ENCODE results near the gene SELPLG. TPM values are rescaled to one million over a fixed set of nuclear protein-coding genes. Genes with fewer than 3 reads are reported as not detected.
"Not testable (repeated sequence)": the region's sequence is repeated elsewhere in the genome, so short reads cannot be mapped to it uniquely, and the experiment has no call there.

The SELPLG gene
- total and polyA plus RNA-seq, 2 experiments from 2014 or later, result 0.37 to 1.5 TPM

GRCh38 chr12:108619369-108620160, 14.1 kb downstream of the SELPLG start:
- WGBS (ENCODE audit: low lambda C conversion rate, missing lambda C conversion rate), result 54% methylated on average over 14 of the region's 14 CpGs
- no peaks in the 10 kb centered on the region for H4K20me1 ChIP-seq (ENCODE audit: insufficient read depth, poor library complexity, severe bottlenecking)
- no peaks in the 10 kb centered on the region for H3K36me3 ChIP-seq (replicated peaks; ENCODE audit: insufficient read depth, low read depth)
- H3K9me2 ChIP-seq (replicated peaks; ENCODE audit: insufficient read depth), result no peaks in the 10 kb centered on the region
- no peak overlapping the region for H2AFZ ChIP-seq
- no peak overlapping the region for H3K4me2 ChIP-seq
- no peak for DNase-seq (ENCODE audit: low spot score)
- no peak overlapping the region for H3K4me3 ChIP-seq
- H3K4me1 ChIP-seq (ENCODE audit: insufficient read depth), result no peaks in the 10 kb centered on the region
- H3K27ac ChIP-seq, result no peak overlapping the region
- TF ChIP-seq EZH2phosphoT487 (IDR thresholded peaks at IDR 0.05; ENCODE audit: low read depth, severe bottlenecking, unreplicated experiment) (no peak), EZH2 (IDR thresholded peaks at IDR 0.05; ENCODE audit: borderline replicate concordance) (no peak)
- TF ChIP-seq, protein P1, sequence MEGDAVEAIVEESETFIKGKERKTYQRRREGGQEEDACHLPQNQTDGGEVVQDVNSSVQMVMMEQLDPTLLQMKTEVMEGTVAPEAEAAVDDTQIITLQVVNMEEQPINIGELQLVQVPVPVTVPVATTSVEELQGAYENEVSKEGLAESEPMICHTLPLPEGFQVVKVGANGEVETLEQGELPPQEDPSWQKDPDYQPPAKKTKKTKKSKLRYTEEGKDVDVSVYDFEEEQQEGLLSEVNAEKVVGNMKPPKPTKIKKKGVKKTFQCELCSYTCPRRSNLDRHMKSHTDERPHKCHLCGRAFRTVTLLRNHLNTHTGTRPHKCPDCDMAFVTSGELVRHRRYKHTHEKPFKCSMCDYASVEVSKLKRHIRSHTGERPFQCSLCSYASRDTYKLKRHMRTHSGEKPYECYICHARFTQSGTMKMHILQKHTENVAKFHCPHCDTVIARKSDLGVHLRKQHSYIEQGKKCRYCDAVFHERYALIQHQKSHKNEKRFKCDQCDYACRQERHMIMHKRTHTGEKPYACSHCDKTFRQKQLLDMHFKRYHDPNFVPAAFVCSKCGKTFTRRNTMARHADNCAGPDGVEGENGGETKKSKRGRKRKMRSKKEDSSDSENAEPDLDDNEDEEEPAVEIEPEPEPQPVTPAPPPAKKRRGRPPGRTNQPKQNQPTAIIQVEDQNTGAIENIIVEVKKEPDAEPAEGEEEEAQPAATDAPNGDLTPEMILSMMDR (IDR thresholded peaks at IDR 0.05; ENCODE audit: poor library complexity), result no peak
- no peaks in the 10 kb centered on the region for H3K27me3 ChIP-seq
- H3K9me3 ChIP-seq (ENCODE audit: low read depth), result no peaks in the 10 kb centered on the region
- no peaks in the 10 kb centered on the region for H3K79me2 ChIP-seq

- H3K9me3 ChIP-seq (ENCODE audit: low read depth); H3K27ac ChIP-seq; H4K20me1 ChIP-seq (ENCODE audit: insufficient read depth, poor library complexity, severe bottlenecking); H3K79me2 ChIP-seq; H3K4me3 ChIP-seq; H3K36me3 ChIP-seq (replicated peaks; ENCODE audit: insufficient read depth, low read depth); H2AFZ ChIP-seq; H3K4me2 ChIP-seq; H3K9me2 ChIP-seq (replicated peaks; ENCODE audit: insufficient read depth); DNase-seq (ENCODE audit: low spot score); H3K4me1 ChIP-seq (ENCODE audit: insufficient read depth); H3K27me3 ChIP-seq: not testable (repeated sequence)
- 93% methylated on average over 4 of the region's 4 CpGs for WGBS (ENCODE audit: low lambda C conversion rate, missing lambda C conversion rate)
Measured at GRCh38 chr12:108618953-108619274, 14.8 kb downstream of the SELPLG start.

DNA sequence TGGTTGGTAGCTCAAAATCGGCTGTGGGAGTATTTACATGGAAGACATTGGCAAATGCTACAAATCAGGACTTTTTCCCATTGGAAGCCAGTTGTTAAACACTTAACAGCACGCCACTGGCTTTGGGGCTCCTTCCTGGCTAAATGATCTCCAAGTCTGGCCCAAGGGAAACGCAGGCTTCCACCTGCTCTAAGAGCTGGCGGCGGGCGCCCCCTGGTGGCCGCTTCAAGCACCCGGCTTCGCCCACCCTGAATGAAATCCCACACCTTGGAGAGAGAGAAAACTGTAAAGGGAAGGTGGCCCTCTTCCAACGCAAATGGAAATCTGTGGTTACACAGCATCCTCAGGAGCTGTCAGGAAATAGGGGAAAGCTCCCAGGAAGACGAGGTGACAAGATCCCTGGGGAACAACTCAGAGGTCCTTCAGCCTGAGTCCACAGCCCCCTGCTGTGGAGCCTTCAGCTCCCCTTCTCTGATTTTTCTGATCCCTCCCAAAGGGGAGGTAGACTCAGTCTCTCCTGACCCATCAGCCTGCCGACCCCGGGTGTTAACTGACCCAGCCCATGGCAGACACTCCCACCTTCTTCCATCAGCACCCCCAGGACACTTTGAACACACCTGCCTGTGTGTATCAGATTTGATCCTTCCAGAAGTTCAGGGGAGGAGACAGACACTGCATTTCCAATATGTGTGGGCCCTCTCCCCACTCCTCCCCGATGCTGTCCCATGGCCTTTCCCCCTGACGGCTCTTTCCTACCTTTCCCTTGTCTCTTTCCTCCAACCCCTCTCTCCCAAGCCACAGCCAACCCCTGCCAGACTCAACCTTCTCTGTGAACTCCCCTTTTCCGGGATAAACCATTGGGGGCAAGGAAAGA, 15.4 kb downstream of the SELPLG start:
- Histone ChIP-seq H3K36me3 (replicated peaks; ENCODE audit: insufficient read depth, low read depth) (no peaks in the 10 kb centered on the region), H3K9me2 (replicated peaks; ENCODE audit: insufficient read depth) (no peaks in the 10 kb centered on the region), H3K4me2 (no peak overlapping the region), H3K9me3 (ENCODE audit: low read depth) (no peaks in the 10 kb centered on the region), H3K4me1 (ENCODE audit: insufficient read depth) (no peaks in the 10 kb centered on the region), H3K79me2 (no peaks in the 10 kb centered on the region), H3K27ac (no peak overlapping the region), H3K4me3 (no peak overlapping the region), H3K27me3 (no peaks in the 10 kb centered on the region), H4K20me1 (ENCODE audit: insufficient read depth, poor library complexity, severe bottlenecking) (no peaks in the 10 kb centered on the region), H2AFZ (no peak overlapping the region)
- TF ChIP-seq, protein P1 (IDR thresholded peaks at IDR 0.05; ENCODE audit: poor library complexity), result peak; percentile 97
- TF ChIP-seq EZH2 (IDR thresholded peaks at IDR 0.05; ENCODE audit: borderline replicate concordance) (no peak), EZH2phosphoT487 (IDR thresholded peaks at IDR 0.05; ENCODE audit: low read depth, severe bottlenecking, unreplicated experiment) (no peak)
- WGBS (ENCODE audit: low lambda C conversion rate, missing lambda C conversion rate), result 16% methylated on average over 16 of the region's 16 CpGs
- DNase-seq (ENCODE audit: low spot score), result peak; percentile 94

All from hepatocyte (in vitro differentiated cells).